ENCODE results near the gene MNT.

- TF ChIP-seq CTCF (IDR thresholded peaks at IDR 0.05; ENCODE audit: insufficient read depth, low read length): no peak
- no peak for TF ChIP-seq REST (IDR thresholded peaks at IDR 0.05; ENCODE audit: insufficient replicate concordance, low read depth)
- no peak for TF ChIP-seq GABPA (IDR thresholded peaks at IDR 0.05; ENCODE audit: low read depth)
Measured at GRCh38 chr17:2374549-2375285, 26.1 kb downstream of the MNT start.
